GM19438 (cell line): Measurements from ENCODE around the gene PAOX.

Experiments used
- ATAC-seq: cut with Tn5 transposase; IDR thresholded peaks from one replicate; pipeline ENCODE4 v1.9.1; 2021; ENCODE audit warnings: low read depth; ENCODE audit not compliant: unreplicated experiment

The PAOX gene

GRCh38 chr10:133379152-133379800, at the start of gene PAOX:
Gene PAOX, plus strand, starts transcription at chr10:133379262. Its CDS starts 55 bp downstream, at chr10:133379317.
- peak; percentile 47 for ATAC-seq

- peak; percentile 78 for ATAC-seq
Measured at GRCh38 chr10:133329491-133330202, 49.4 kb upstream of the PAOX start.

- ATAC-seq: no peak
Measured at GRCh38 chr10:133332936-133333699, 45.9 kb upstream of the PAOX start.

GRCh38 chr10:133334503-133335245, 44.4 kb upstream of the PAOX start:
- ATAC-seq: no peak

GRCh38 chr10:133335246-133336117, 43.6 kb upstream of the PAOX start:
- ATAC-seq: no peak

GRCh38 chr10:133336118-133336576, 42.9 kb upstream of the PAOX start:
- ATAC-seq: no peak

- ATAC-seq: no peak
Measured at GRCh38 chr10:133336577-133337369, 42.3 kb upstream of the PAOX start, which contains the start of gene CALY. Gene CALY, minus strand, starts transcription at chr10:133336896. Its CDS starts 7,907 bp downstream, at chr10:133328989.

- ATAC-seq: no peak
Measured at GRCh38 chr10:133337370-133337725, 41.7 kb upstream of the PAOX start.

- no peak for ATAC-seq
Measured at GRCh38 chr10:133338080-133339071, 40.7 kb upstream of the PAOX start.

- no peak for ATAC-seq
Measured at GRCh38 chr10:133339708-133340380, 39.2 kb upstream of the PAOX start.

- ATAC-seq: no peak
Measured at GRCh38 chr10:133341983-133342382, 37.1 kb upstream of the PAOX start.

- no peak for ATAC-seq
Measured at GRCh38 chr10:133342942-133343341, 36.1 kb upstream of the PAOX start.

GRCh38 chr10:133343558-133343957, 35.5 kb upstream of the PAOX start:
- no peak for ATAC-seq

- no peak for ATAC-seq
Measured at GRCh38 chr10:133344236-133344635, 34.8 kb upstream of the PAOX start.

- no peak for ATAC-seq
Measured at GRCh38 chr10:133346413-133346812, 32.6 kb upstream of the PAOX start.

GRCh38 chr10:133347710-133348517, 31.1 kb upstream of the PAOX start:
- ATAC-seq: no peak
